ENCODE measurements around the gene MGAT3. TPM values are rescaled to one million over a fixed set of nuclear protein-coding genes. Genes with fewer than 3 reads are reported as not detected.
A peak's percentile ranks its signal among the peaks of the same experiment; 100 is the strongest.

Gene MGAT3
- total RNA-seq, 1 experiment from 2014 or later = 5.0 TPM

- Histone ChIP-seq H2AK5ac (ENCODE audit: insufficient read length, low read length) (no peak overlapping the region), H3K56ac (ENCODE audit: insufficient read length, low read depth, low read length) (no peak overlapping the region), H2BK5ac (ENCODE audit: insufficient read length, low read length) (no peak overlapping the region), H4K91ac (ENCODE audit: insufficient read length, low read depth, low read length) (no peak overlapping the region), H3K23me2 (ENCODE audit: insufficient read length, low read depth, low read length, poor library complexity, severe bottlenecking) (no peaks in the 10 kb centered on the region), H2BK120ac (ENCODE audit: low read depth, low read length, poor library complexity, severe bottlenecking) (no peak overlapping the region), H3K79me2 (ENCODE audit: insufficient read depth, low read length) (no peaks in the 10 kb centered on the region), H2BK15ac (ENCODE audit: low read depth, low read length) (no peak overlapping the region), H3K9me3 (ENCODE audit: control insufficient read depth, low read depth, low read length) (no peaks in the 10 kb centered on the region), H3K4me1 (ENCODE audit: insufficient read depth, low read length) (no peaks in the 10 kb centered on the region; the same call in 1 of the 2 replicates), H2BK12ac (ENCODE audit: insufficient read length, low read depth, low read length) (no peak overlapping the region), H4K20me1 (ENCODE audit: control insufficient read depth, insufficient read depth, insufficient read length) (no peaks in the 10 kb centered on the region), H4K8ac (replicated peaks; ENCODE audit: insufficient read length, low read depth, low read length) (no peak overlapping the region), H3K4me2 (ENCODE audit: insufficient read depth, insufficient read length, low read length) (no peak overlapping the region), H3K23ac (ENCODE audit: insufficient read length, low read depth, low read length) (no peak overlapping the region), H2BK20ac (ENCODE audit: low read depth, low read length, poor library complexity, severe bottlenecking) (no peak overlapping the region), H3K4ac (ENCODE audit: low read depth, low read length) (no peak overlapping the region), H3K27ac (ENCODE audit: insufficient read length, low read depth, low read length) (no peak overlapping the region), H2AFZ (ENCODE audit: low read length) (no peak overlapping the region), H3K79me1 (ENCODE audit: insufficient read depth, low read depth, low read length, poor library complexity, severe bottlenecking) (no peaks in the 10 kb centered on the region), H3K27me3 (ENCODE audit: insufficient read depth, low read length) (no peaks in the 10 kb centered on the region), H3T11ph (ENCODE audit: low read length) (no peak overlapping the region), H3K9ac (ENCODE audit: extremely low read depth, insufficient read length, low read length) (no peak overlapping the region), H4K5ac (ENCODE audit: insufficient read length, low read depth, low read length) (no peak overlapping the region), H3K18ac (ENCODE audit: insufficient read length, low read depth, low read length) (no peak overlapping the region), H3K14ac (ENCODE audit: insufficient read depth, low read length) (no peak overlapping the region)
- WGBS (ENCODE audit: extremely low coverage, insufficient read length, low lambda C conversion rate) = no CpG with 5 or more reads among the region's 9 CpGs
- no peak for DNase-seq
- Mint-ChIP-seq H3K9me3 (no peaks in the 10 kb centered on the region), H3K27me3 (ENCODE audit: low read depth) (peaks cover 24% of the 10 kb centered on the region), H3K4me1 (peaks cover 25 to 37% of the 10 kb centered on the region in 2 experiments), H3K27ac (no peak overlapping the region), H3K36me3 (ENCODE audit: insufficient read depth in 1 of 3, low read depth in 3 of 3) (no peaks in the 10 kb centered on the region), H3K4me3 (peak overlapping the region in 1 of 2 experiments; percentile 20; a peak in 1 of 5 replicates)
- no peak for TF ChIP-seq CTCF (conservative IDR thresholded peaks at IDR 0.05)
Observed at GRCh38 chr22:39477542-39477941, 20.7 kb downstream of the MGAT3 start.

Measured in H9 (cell line).